ENCODE measurements around the gene HPGD. TPM values are rescaled to one million over a fixed set of nuclear protein-coding genes. Genes with fewer than 3 reads are reported as not detected.
A peak's percentile ranks its signal among the peaks of the same experiment; 100 is the strongest.

Gene HPGD
- total RNA-seq, 1 experiment from 2014 or later = 1.7 TPM

DNA sequence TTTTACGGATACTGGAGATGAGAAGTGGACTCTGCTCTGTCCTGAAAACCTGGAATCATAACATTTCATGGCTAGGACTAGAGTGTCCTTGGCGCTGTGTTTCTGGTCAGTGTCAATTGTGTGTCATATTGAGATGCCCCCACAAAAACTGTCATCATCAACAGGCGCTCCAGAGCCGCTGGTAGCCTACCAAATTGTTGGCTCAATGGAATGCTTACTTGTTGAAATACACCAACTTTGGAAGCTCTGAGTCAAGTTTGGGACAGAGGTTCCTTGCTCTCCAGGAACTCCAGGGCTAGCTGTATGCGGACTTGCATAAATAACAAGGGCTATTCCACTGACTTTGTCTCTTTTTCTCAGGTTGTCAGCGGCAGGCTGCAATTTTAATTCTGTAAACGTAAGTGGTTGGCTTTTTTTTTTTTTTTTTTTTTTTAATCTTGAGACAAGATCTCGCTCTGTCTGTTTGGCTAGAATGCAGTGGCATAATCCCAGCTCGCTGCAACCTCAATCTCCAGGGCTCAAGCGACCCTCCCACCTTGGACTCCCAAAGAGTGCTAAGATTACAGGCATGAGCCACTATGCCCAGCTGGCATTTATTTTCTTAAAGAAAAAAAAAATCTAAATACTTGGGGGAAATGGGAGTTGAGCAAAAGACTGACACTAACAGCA, 871 bp upstream of the HPGD start:
- DNase-seq (ENCODE audit: low spot score) = peak; percentile 10
- no peaks in the 10 kb centered on the region for H3K9me3 ChIP-seq (ENCODE audit: low read depth, low read length, poor library complexity, severe bottlenecking)
- H3K4me1 ChIP-seq (ENCODE audit: insufficient read depth, low read length, poor library complexity, severe bottlenecking) = peaks cover 4% of the 10 kb centered on the region
- TF ChIP-seq EZH2 (IDR thresholded peaks at IDR 0.05; ENCODE audit: borderline replicate concordance, low read depth, low read length, poor library complexity, severe bottlenecking) = no peak
- TF ChIP-seq, protein P1, sequence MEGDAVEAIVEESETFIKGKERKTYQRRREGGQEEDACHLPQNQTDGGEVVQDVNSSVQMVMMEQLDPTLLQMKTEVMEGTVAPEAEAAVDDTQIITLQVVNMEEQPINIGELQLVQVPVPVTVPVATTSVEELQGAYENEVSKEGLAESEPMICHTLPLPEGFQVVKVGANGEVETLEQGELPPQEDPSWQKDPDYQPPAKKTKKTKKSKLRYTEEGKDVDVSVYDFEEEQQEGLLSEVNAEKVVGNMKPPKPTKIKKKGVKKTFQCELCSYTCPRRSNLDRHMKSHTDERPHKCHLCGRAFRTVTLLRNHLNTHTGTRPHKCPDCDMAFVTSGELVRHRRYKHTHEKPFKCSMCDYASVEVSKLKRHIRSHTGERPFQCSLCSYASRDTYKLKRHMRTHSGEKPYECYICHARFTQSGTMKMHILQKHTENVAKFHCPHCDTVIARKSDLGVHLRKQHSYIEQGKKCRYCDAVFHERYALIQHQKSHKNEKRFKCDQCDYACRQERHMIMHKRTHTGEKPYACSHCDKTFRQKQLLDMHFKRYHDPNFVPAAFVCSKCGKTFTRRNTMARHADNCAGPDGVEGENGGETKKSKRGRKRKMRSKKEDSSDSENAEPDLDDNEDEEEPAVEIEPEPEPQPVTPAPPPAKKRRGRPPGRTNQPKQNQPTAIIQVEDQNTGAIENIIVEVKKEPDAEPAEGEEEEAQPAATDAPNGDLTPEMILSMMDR (conservative IDR thresholded peaks at IDR 0.05; ENCODE audit: low read depth, low read length) = no peak
- BruUV-seq (replicated peaks) = no TSS peak
- H3K27ac ChIP-seq (ENCODE audit: low read depth, low read length, poor library complexity, severe bottlenecking) = no peak overlapping the region
- H3K27me3 ChIP-seq (replicated peaks; ENCODE audit: insufficient read depth, low read depth, low read length, poor library complexity) = peaks cover 40% of the 10 kb centered on the region
- no peaks in the 10 kb centered on the region for H3K36me3 ChIP-seq (ENCODE audit: insufficient read depth, low read length, poor library complexity, severe bottlenecking)
- ChIA-PET CTCF (interaction anchor here (0.7 kb wide), 1 partner anchor 379 kb away, joined by 4 read pairs; no protein-coding TSS in a partner anchor), POLR2A (ENCODE audit: low non-redundant PET) (no interaction called here)
- intact Hi-C loops (cut with micrococcal nuclease; ENCODE audit: unreplicated experiment) = loop anchor here (5.0 kb wide), 1 partner anchor 156 kb away; no protein-coding TSS in a partner anchor
- peak overlapping the region; percentile 52 for H3K4me3 ChIP-seq (ENCODE audit: low read depth, low read length, poor library complexity, severe bottlenecking)

DNA sequence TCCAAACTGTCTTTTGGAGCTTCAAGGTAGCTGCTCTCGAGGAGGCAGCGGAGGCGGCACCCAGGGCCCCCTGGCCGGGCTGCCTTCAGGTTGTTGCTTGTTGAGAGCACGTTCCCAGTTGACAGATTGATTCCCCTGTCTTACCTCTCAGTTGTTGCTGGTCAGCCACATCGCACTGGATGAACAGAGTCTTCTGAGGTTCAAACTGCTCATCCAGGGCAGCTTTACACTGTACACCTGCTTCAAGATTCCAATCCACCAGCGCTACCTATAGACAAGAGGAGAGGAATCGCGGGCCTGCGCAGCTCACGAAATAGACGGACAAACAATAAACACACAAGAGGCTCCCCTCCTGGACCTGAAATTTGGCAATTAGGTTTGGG, 497 bp downstream of the HPGD start:
- Histone ChIP-seq H3K4me3 (ENCODE audit: low read depth, low read length, poor library complexity, severe bottlenecking) (peak overlapping the region; percentile 52), H3K4me1 (ENCODE audit: insufficient read depth, low read length, poor library complexity, severe bottlenecking) (peaks cover 4% of the 10 kb centered on the region), H3K27ac (ENCODE audit: low read depth, low read length, poor library complexity, severe bottlenecking) (no peak overlapping the region), H3K27me3 (replicated peaks; ENCODE audit: insufficient read depth, low read depth, low read length, poor library complexity) (peaks cover 40% of the 10 kb centered on the region), H3K36me3 (ENCODE audit: insufficient read depth, low read length, poor library complexity, severe bottlenecking) (no peaks in the 10 kb centered on the region), H3K9me3 (ENCODE audit: low read depth, low read length, poor library complexity, severe bottlenecking) (no peaks in the 10 kb centered on the region)
- intact Hi-C loops (cut with micrococcal nuclease; ENCODE audit: unreplicated experiment) = loop anchor here (5.0 kb wide), 1 partner anchor 154 kb away; no protein-coding TSS in a partner anchor
- DNase-seq (ENCODE audit: low spot score) = peak; percentile 4
- no TSS peak for BruUV-seq (replicated peaks)
- ChIA-PET POLR2A (ENCODE audit: low non-redundant PET) (no interaction called here), CTCF (no interaction called here)
- TF ChIP-seq, protein P1 (conservative IDR thresholded peaks at IDR 0.05; ENCODE audit: low read depth, low read length) = no peak
- TF ChIP-seq EZH2 (IDR thresholded peaks at IDR 0.05; ENCODE audit: borderline replicate concordance, low read depth, low read length, poor library complexity, severe bottlenecking) = no peak

DNA sequence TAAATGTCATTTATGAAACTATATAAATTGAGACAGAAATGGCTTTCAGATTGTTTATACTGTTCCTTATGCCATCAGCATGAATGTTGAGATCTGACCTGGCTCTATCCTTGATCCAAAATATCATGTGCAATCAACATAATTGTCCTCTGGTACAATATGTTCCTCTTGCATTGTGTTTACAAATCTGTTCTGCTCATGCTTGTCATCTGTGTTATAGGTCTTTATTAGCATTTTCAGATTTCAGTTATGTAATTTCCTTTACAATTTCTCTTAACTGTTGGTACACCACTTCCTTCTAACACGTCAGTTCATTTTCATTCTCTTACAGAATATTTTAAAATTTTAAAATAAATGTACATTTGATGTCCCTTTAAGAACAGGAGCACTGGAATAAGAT, 1.6 kb downstream of the HPGD start:
- H3K4me1 ChIP-seq (ENCODE audit: insufficient read depth, low read length, poor library complexity, severe bottlenecking) = peaks cover 4% of the 10 kb centered on the region
- intact Hi-C loops (cut with micrococcal nuclease; ENCODE audit: unreplicated experiment) = loop anchor here (5.0 kb wide), 1 partner anchor 153 kb away; no protein-coding TSS in a partner anchor
- peaks cover 40% of the 10 kb centered on the region for H3K27me3 ChIP-seq (replicated peaks; ENCODE audit: insufficient read depth, low read depth, low read length, poor library complexity)
- TF ChIP-seq, protein P1 (conservative IDR thresholded peaks at IDR 0.05; ENCODE audit: low read depth, low read length) = no peak
- no peak for TF ChIP-seq EZH2 (IDR thresholded peaks at IDR 0.05; ENCODE audit: borderline replicate concordance, low read depth, low read length, poor library complexity, severe bottlenecking)
- H3K9me3 ChIP-seq (ENCODE audit: low read depth, low read length, poor library complexity, severe bottlenecking) = no peaks in the 10 kb centered on the region
- ChIA-PET CTCF (no interaction called here), POLR2A (ENCODE audit: low non-redundant PET) (no interaction called here)
- H3K4me3 ChIP-seq (ENCODE audit: low read depth, low read length, poor library complexity, severe bottlenecking) = no peak overlapping the region
- H3K36me3 ChIP-seq (ENCODE audit: insufficient read depth, low read length, poor library complexity, severe bottlenecking) = no peaks in the 10 kb centered on the region
- no TSS peak for BruUV-seq (replicated peaks)
- H3K27ac ChIP-seq (ENCODE audit: low read depth, low read length, poor library complexity, severe bottlenecking) = no peak overlapping the region
- DNase-seq (ENCODE audit: low spot score) = no peak
